NCI-H510A (cell line): ENCODE measurements around the gene RASEF.
"Not testable (repeated sequence)": the region's sequence is repeated elsewhere in the genome, so short reads cannot be mapped to it uniquely, and the experiment has no call there.

Source experiments
- DNase-seq: peaks from one replicate; lab custom pipeline; 2025; lab: John Stamatoyannopoulos, UW

RASEF gene

DNA sequence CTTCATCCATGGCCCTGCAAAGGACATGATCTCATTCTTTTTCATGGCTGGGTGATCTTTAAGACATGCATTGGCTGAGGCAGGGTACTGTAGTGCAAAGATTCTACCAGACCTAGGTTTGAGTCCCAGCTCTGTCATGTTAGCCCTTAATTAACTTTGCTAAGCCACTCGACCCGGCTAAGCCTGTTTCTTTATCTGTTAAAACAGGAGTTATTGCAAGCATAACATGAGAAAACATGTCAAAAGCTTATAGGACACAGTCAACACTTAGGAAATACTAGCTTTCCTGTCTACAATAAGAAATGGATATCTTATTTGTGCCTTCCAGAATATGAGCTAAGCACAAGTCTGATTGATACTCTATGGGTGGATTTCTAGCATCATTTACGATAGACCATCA is 92.6 kb downstream of the RASEF start:
- DNase-seq = no peak

DNA sequence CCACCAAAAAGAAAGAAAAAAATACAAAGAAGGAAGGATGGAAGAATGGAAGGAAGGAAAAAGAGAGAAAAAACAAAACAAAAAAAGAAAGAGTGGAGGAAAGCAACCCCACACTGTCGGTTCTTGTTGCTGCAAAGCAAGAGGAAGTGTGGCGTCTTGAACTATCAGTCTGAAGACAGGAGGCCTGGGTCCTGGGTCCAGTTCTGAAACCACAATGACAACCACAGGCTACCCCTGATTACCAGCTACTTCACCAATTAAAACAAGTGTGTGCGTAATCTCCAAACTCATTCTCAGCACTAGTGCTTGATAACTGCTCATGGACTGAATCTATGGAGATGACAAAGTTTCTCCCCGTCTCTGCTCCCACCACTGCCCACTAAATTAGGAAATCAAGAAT is 93.7 kb downstream of the RASEF start:
- DNase-seq = no peak

DNA sequence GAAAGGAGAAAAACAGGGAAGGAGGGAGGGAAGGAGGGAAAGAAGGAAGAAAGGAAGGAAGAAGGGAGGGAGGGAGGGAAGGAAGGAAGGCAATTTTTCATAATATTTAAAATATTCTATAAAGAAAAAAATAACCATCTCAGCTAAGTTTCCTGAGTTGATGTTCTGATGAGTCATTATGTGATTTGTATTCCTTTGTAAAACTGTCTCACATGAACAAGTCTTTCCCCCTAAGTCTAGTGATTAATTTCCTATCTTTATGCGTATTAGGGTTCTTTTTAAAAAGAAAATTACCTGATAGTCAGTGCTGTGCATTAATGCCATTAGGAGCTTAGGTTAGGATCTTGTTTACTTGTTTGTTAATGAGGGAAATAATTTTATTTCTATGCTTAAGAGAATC is 94.1 kb downstream of the RASEF start:
- no peak for DNase-seq

DNA sequence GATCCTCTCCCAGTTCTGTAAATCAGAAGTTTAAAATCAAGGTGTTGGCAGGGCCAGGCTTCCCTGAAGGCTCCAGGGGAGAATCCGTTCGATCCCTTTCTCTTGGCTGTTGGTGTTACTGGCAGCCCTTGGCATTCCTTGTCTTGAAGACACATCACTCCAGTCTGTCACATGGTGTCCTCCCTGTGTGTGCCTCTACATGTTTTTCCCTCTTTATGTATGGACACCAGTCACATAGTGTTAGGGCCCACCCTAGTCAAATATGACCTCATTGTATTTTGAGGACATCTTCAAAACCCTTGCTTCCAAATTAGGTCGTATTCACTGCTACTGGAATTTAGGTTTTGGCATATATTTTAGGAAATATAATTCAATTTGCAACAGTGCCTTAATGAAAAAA is 94.6 kb downstream of the RASEF start:
- no peak for DNase-seq

GRCh38 chr9:82961504-82962125 is 101.3 kb downstream of the RASEF start:
- peak; percentile 85 for DNase-seq

GRCh38 chr9:82957529-82958379 is 105.2 kb downstream of the RASEF start:
- no peak for DNase-seq

DNA sequence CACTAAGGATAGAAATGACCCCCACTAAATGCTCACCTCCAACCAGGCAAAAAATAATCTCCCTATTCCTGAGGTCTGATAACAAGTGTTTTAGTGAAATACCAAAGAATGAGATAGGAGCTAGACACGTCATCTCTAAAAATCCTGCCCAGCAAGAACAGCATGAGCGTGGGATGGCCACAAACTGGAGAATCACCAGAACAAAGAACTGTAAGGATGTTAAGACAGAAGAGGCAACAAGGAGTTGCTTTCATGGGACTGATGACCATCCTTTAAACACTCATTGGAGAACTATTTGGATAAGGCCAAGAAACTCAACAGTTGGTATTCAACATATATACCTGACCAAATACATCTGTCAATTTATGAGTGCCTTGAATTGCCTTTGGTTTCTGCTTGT is 113.7 kb downstream of the RASEF start:
- DNase-seq = no peak

GRCh38 chr9:82940376-82940775 is 122.6 kb downstream of the RASEF start:
- no peak for DNase-seq

- no peak for DNase-seq
Measured at GRCh38 chr9:82939451-82939850, 123.5 kb downstream of the RASEF start.

GRCh38 chr9:82938426-82939218 is 124.3 kb downstream of the RASEF start:
- DNase-seq = no peak

- DNase-seq = not testable (repeated sequence)
Measured at GRCh38 chr9:82936561-82936960, 126.4 kb downstream of the RASEF start.

DNA sequence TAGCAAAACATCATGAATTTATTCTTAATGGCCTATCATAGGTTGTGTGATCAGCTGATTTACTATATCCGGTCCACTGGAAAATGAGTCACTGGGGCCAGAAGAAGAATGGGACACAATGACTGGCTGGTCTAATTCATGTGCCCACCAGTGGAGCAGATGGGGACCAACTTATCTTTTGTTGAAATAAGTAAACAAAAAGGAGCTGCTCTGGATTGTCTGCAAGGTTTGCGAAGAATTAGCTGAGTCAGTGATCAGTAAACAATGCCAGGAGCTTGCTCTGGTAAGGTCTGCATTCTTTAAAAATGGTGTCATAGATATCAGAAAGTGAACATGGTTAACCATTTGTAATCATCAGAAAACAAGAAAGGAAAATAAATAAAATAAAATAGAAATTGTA is 128.0 kb downstream of the RASEF start:
- DNase-seq = no peak

- not testable (repeated sequence) for DNase-seq
Measured at GRCh38 chr9:82934025-82934424, 128.9 kb downstream of the RASEF start.

DNA sequence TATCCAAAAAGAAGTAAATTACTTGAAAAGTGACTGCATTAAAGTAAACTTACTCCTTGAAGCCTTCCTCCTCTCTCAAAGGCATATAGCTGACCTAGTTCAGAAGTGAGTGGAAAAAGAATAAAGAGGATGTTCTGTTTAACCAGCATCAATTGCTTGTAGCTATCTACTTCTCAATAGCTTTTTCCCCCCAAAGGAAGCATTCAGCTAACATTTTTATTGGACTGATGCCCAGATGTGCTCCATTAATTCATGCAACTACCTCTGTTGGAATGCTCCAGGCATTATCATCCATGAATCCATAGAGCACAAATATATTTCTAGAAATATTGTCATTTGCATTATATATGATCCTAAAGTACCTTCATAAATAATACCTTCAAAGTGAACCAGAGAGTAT is 132.8 kb downstream of the RASEF start:
- DNase-seq = no peak
